ENCODE results near the gene HOXD9. TPM values are rescaled to one million over a fixed set of nuclear protein-coding genes. Genes with fewer than 3 reads are reported as not detected.
A peak's percentile ranks its signal among the peaks of the same experiment; 100 is the strongest.

HOXD9 gene
- total RNA-seq, 1 experiment from 2014 or later = 0.06 TPM

DNA sequence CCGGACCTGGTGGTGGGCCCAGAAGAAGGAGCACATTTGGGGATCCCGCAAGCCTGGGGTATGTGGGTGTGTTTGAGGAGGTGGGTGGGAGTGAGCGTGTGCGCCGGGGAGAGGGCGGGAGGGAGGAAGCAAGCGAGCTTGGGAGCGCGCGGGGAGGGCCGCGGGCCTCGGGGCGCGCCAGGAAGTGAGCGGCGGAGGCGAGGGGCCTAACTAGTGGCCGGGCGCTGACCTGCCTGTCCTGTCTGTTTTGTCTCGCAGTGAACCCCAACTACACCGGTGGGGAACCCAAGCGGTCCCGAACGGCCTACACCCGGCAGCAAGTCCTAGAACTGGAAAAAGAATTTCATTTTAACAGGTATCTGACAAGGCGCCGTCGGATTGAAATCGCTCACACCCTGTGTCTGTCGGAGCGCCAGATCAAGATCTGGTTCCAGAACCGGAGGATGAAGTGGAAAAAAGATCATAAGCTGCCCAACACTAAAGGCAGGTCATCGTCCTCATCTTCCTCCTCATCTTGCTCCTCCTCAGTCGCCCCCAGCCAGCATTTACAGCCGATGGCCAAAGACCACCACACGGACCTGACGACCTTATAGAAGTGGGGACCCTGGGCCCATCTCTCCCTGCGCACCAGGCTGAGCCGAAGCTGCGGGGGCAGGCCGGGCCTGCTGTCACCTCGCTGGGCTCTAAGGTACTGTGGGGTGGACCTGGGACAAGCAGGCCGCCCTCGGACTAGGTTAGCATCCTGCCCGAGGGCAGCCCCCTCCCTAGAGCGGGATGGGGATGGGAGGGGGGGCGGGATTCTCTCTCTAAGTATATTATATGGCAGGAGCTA is 30.0 kb downstream of the HOXD9 start:
- no peak for DNase-seq (ENCODE audit: low read depth)

DNA sequence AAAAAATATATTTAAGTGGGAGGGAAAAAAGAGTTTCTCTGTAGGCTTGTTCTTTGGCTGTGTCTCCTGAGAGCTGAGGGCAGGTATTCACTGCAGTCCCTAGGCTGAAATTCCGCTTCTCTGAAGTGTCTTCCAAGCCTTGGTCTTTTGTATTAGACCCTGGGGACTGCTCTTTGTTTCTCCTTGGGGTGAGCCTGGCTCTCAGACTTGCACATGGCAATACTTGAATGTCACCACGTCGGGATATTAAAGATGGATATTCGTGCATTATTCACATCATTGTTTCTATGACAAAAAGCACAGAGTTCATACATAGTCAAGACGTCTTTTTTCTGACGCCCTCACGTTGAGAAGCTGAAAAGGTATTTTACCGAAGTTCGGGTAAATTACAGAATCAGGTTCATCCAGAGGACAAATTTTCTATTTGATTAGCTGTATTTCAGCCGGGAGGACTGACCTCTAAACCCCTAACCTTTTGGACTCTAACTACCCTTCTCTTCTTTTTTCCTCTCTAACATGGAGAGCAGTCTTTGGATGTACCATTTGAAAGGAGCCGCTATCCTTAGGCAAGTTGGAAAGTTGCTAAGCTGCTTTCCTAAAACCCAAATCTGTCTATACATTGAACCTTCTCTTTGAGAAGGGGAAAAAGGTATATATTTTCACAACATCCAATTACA is 32.2 kb downstream of the HOXD9 start:
- no peak for DNase-seq (ENCODE audit: low read depth)

DNA sequence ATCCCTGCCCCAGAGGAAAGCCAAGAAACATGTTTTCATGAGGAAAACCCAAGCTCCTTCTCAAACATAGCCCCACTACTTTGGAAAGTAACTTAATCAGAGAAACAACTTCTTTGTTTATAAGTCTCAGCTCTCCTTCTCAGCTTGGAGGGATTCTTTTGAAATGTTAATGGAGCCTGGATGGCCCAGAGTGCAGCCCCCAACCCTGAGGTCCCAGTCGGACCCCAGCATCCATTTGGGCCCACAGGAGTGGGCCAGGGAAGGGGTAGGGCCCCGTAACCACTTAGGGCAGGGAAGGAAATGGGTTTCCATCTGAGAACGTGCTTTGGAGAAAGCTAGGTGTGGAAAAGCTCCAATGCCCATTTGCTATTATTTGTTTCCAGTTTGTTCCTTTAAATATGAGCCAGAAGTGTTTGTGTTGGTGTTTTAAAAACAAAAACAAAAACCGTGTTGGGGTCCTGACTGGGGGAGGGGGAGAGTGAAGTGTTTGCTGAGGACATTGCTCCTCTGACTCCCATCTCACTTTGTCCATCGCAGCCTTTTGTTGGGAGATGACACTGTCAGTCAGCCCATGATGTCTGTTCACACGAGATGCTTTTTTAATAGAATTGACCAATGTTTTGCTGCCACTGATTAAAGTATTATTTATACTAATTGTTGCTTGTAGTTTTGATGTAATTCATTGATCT is 33.0 kb downstream of the HOXD9 start:
- no peak for DNase-seq (ENCODE audit: low read depth)

DNA sequence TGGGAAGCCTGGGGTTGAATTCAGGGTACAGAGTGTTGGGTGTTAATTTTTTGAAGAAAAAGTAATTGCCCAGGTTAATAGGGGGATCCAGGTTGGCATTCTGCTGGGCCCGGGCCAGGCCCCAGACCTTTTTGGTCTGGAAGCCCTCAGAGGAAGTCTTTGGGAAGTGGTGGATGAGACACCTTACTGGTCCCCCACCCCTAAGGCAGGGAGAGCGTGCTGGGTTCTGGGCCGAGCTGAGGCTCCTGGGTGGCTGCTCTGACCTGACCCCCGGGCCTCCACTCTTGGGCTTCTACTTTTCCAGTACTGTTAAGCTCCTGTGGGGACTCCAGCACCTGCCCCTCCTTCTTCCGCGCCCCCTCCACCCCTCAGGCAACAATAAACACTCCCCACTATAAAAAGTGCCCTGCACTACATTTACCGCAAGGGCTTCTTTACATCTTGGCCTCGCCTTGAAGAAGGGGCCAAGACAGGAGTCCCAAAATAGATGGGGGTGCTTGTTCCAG is 33.8 kb downstream of the HOXD9 start:
- DNase-seq (ENCODE audit: low read depth) = no peak

DNA sequence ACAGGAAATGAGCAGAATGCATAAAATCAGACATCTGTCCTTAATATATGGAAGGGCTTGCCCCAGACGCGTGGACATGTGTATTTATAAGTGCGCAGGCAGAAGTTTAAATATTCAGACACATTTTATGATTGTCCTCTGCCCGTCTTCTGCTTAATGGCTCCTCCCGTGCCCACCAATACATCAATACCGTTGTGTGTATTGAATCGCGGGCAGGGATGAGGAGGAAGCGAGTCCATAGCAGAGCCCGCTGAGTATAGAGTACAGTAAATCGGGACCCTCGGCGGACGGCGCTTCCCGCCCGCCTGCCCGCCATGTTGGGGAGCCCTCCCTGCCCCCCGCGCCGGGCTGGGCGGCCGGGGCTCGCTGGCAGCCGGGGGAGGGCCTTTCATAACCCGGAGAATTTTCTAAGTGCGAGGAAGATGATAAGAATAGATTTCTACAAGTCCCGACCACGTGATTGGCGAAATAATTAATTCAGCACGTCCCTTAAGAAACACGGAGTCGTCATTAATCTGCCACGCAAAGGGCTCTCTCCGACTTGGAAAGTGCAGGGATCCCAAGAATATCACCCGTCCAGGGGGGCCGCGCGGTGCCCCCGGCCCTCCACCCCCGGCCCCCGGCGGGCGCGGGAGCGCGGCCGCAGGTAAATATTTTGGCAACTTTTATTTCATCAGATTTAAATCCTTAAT is 34.4 kb downstream of the HOXD9 start, which contains the start of gene HOXD3:
HOXD3 (plus strand) TSS at position 501 of the 692 bp plus-strand sequence. CDS start 11,808 bp downstream, outside the sequence.
- DNase-seq (ENCODE audit: low read depth) = no peak

DNA sequence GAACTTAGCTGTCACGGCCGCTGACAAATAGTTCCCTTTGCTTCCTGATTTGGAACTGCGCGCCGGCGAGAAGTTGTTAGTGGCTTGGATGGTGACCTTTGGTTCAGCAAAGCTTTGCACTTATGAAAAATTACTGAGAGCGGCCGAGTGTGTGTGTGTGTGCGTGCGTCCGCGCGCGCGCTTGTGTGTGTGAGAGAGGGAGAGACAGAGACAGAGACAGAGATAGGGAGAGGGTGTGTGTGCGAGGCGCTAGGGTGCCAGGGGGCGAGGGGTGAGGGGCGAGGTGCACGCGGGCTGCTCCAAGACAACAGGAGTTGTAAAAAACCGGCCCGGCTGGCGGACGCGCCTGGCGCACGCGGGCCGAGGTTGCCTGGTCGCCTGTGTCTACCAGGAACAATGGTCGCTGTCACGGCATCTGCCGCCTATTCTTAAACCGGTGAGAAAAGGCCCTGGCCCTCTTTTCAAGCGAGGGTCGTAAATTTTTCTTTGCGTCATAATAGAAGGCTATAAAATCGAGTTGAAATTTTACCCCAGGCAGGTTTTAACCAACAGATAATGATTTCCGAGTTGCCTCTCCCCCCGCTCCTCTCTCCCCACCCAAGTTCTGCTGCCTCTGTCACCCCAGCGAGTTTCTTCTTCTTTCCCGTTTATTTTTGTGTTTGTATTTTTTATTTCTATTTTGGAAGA is 35.1 kb downstream of the HOXD9 start:
- peak; percentile 4 for DNase-seq (ENCODE audit: low read depth)

DNA sequence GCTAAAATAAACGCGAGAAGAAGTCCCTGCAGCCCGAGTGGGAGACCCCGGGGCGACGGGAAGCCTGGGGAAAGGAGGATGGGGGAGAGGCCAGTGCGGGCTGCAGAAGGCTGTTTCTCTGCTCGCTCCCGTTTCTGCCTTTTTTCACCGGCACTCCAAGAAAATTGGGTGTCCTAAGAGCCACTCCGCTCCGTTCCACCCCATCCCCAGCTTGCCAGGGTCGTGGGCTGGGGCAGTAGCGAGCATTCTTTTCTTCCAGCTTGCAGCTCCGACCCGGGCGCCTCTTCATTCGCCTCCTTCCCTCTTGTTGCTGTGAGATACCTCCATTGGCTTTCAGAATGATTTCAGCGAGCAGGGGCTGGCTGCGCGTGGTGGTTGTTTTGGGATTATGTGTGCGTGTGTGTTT is 35.7 kb downstream of the HOXD9 start:
- DNase-seq (ENCODE audit: low read depth) = no peak

DNA sequence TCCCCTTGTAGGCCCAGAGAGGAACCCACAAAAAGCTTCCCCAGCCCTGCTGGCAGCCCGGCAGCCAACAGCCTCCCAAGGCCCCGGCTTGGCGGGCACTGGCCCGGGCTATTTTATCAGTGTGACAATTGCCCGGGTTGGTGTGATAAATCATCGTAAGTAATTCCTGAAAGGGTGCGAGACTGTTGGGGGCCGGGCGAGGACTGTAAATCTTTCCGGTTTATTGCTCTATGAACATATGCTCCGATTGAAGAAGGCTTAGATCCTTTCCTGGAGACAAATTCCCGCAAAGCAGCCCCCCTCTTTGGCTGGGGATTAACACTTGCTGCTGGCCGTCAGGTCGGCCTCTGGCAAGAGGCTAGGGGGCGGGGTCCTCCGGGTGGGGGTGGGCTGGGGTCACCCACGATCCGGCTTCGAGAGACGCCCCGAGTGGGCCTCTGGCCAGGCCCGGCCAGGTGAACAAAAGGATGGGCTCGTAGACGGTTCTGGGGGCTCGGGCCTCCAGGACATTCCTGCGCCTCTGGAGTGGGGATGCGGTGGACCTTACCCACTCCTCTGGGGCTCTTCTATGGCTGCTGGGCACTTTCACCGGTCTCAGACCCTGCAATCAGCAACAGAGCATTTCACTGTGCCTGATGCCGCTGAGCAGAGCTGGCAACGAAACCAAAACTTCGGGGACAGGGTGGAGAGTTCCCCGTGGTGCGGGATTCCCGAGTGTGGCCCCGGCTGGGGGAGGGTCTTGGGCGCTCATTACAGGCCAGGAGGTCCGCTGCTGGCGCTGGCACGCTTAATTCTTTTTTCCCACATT is 36.5 kb downstream of the HOXD9 start:
- DNase-seq (ENCODE audit: low read depth) = no peak

DNA sequence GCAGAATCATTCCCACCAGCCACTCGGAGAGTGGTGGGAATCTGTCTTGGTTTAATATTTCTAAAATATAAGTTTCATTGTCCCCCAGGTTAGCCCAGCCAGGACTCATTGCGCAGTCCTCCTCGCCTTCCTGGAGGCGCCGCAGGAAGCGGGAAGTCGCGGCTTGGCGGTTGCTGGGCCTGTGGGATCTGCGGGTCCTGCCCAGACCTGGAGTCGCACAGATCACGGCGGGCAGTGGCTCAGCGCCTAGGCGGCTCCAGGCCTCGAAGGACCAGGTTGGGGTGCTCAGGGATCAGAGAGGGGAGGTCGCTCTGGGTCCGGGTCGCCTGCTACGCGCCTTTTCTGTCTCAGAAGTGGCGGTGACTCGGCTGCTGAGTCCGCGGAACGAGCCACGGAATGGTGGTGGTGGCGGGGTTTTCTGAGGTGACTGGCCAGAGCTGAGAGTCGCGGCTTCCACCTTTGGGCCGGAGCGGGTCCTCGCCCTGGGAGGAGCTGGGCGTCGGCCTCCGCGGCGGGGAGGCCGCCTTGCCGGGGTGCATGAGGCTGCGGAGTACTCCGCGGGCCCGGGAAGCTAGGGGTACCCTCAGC is 37.2 kb downstream of the HOXD9 start:
- no peak for DNase-seq (ENCODE audit: low read depth)

DNA sequence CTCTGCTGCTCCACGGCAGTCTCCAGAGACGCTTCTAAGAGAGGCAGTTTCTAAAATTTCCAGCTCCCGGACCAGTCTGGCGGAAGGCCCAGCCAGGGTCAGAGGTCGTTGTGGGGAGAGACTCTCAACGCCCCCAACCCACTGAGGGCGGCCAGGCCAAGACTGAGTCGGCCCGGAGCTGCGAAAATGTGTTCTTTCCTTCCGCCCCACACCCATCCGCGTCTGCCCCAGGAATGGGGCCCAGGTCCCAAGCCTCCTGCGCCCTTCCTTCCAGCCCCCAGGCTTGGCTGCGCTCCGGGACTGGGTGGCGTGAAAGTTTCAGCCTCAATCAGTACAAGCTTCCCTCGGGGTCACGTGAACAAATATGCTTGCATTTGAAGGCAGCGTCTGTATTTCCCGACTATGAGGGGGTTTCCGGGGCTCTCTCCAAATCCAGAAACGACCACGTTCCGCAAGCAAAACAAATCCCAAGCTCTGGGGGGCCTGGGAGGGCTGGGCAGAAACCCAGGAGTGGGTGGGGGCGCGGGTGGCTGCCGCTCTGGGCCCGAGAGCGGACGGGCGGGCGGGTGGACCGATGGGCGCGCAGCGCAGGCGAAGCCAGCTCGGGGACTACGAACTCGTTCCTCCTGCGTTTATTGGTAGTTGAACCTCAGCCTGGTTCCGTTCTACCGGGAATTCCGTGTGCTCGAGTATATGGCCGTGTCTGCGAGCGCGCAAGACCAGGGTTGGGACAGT is 37.9 kb downstream of the HOXD9 start:
- DNase-seq (ENCODE audit: low read depth) = no peak

DNA sequence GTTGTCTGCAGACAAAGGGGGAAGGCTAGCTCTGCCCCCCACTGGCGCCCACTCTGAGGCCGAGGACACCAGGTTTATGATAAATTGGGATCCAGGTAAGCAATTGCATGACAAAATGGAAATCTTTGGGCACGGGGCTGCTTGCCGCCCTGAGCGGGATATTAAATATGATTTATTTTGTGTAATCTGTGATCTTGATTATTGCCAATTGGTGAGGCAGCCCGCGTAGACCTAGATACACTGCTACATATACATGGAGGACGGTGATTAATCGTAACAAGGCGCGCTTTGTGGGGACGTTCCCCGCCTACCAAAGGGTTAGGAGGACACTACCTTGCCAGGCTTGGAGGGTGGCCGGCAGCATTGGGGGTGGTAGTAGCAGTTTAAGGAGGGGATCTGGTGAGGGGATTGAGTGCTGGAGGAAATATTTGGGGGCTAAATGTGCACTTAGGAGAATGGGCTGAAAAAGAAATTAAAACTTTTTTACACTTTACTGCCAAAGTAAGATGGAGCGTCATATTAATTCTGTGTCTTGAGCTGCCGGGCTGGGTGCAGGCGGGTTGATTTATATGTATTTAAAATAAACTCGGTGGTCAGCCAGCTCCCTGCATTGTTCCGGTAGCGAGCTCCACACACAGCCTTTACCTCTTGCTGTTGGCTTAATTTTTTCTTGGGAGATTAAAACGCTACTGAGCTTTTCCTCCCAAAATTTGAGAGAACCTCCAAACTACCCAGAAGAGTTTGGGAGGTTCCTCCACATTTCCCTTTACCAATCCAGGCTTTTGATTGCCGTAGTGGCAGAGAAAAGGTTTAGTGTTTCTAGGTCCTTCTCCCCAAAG is 38.7 kb downstream of the HOXD9 start:
- DNase-seq (ENCODE audit: low read depth) = no peak

DNA sequence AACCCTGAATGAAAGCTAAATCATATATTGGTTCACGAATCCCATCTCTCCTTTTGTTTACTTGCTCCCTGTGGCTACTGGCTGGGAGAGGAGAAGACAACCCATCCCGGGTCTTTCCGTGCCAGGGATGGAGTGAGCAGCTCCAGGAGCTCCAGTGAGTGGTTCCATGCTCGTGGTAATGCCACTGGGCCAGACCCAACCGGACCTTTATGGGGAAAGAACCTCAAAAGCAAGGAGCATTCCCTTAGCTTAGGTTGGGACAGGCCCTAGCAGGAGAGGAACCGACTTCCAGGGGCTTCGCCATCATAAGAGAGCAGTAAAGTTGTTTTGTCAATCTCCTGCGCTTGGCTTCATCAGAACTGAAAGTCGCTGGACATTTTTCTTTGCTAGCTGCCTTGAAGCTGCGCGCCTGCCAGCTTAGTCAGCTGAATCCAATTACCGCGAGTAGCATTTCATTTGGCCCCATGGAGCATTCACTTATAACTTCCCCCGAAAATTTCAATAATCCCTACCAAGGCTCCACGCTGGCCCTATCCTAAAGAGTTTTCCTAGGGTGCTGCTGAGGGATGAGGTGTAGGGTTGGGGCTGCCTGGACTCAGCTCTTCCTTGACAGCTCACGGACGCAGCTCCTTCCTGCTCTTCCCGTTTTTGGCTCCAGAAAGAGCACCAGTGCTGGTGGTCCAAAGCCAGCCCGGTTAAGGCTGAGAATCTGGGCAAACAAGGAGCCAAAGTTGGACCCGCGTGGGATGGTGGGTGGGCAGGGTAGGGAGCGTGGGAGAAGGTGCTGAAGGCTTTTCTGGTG is 39.5 kb downstream of the HOXD9 start:
- peak; percentile 27 for DNase-seq (ENCODE audit: low read depth)

DNA sequence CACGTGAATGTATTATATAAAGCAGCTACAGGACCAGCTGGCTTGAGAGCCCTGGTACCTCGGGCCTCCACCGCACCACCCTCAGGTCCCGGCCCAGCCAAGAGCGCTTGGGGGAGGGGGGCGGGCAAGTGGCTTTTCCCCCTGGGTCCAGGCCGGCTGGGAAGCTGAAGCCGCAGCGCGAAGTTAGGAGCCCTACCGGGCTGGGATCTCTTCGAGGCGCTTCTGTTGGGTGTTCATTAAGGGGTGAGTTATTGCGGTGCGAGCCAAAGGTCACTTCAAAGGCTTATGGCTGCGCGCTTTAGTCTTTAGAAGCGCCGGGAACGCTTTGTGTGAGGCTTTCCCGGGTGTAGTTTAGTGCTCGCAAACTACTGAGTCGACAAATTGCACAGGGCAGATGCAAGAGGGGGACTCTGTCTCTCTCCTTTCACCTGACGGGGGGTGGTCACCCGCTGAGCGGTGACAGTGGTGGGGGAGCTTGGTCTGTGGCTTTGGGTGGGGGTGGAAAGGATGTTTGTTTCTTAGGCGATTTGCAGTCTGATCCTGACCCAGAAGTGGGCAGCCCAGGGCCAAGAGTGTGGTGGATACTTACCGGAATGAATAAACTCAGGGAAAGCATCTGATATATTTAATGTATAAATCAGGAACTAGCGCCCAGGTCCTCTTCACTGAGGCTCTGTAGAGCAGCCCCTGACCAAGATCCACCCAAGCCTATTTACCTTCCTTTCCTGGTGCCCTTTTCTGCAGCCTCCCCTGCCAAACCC is 40.6 kb downstream of the HOXD9 start:
- DNase-seq (ENCODE audit: low read depth) = no peak

DNA sequence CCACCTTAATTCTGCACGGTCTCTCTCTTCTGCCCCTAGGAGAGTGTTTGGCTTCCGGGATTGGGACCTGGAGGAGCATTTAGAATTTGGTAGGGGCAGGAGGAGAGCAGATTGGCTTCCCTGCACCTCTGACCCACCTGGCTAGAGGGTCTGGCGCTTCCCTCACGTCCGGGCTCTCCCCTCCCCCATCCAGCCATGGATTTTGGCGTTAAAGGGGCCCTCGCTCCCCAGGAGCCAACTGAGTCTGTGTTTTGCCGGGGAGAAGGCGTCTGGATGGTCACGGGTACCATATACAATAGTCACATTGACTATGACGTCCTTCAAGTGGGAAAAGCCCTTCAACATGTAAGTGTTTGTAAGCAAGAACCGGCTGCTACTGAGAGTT is 41.1 kb downstream of the HOXD9 start:
- DNase-seq (ENCODE audit: low read depth) = no peak

DNA sequence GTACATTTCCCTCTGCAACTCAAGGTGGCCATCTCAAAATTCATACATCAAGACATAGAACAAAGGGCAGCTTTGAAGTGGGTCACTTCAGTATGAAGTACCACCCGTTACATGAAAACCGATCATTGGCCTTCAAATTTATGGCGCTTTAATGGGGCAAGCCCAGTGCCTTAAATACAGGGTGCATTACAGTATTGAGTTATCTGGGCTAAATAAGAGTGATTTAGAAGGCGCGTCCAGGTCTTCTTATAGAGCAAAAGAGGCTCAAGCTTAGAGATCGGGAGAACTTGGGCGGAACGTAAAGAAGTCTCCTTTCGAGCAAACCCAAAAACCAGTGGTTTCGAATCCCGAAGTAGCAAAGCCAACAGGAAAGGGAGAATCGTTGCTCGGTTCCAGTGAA is 41.7 kb downstream of the HOXD9 start:
- DNase-seq (ENCODE audit: low read depth) = no peak

DNA sequence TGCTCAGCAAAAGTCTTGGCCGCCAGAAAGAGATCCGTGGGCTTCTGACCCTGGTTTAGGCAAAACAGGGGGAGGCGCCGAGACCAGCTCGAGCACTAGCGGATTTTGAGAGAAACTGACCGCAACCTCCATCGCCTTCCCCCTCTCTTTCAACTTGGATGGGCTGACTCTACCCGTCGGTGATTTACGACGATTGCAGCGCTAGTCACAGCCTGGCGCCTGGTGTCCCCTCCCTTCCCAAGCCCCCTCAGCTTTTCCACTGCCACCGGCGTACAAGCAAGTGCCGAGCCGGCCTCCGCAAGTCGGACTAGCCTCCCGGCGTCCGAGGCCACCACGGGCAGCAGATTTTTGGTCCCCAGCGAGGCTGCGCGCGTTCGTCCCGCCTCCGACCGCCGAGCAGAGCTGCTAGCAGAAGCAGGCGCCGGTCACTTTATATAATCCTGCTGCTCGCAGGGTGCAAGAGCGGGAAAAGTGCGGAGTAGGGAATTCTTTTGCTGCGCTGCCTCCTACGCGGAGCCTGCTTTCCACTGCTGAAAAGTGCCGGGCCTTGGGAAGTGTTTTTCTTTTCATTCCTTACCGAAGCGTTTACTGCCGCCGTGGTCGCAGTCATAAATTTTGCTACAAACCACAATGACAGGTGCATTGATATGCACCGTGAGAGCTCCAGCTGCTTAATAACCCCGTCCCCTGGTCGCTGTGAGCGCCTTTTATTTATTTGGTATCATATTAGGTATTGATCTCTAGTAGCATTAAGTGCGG is 42.3 kb downstream of the HOXD9 start:
- DNase-seq (ENCODE audit: low read depth) = no peak

Data from LHCN-M2 (cell line).